CD4-positive, alpha-beta T cell (primary cell): Measurements from ENCODE around the gene ELANE. TPM values are rescaled to one million over a fixed set of nuclear protein-coding genes. Genes with fewer than 3 reads are reported as not detected.
A peak's percentile ranks its signal among the peaks of the same experiment; 100 is the strongest.
"Not testable (repeated sequence)": the region's sequence is repeated elsewhere in the genome, so short reads cannot be mapped to it uniquely, and the experiment has no call there.

ENCODE experiments used
- ATAC-seq: fragments of 200-7000 bp; cut with Tn5 transposase; one replicate; pipeline ENCODE4 v1.10.0; 2022; ENCODE audit warnings: mild to moderate bottlenecking; ENCODE audit not compliant: poor library complexity
- CTCF ChIA-PET: fragments of 350-600 bp; sonication (Branson Sonifier 250); formaldehyde crosslinking; loops from one replicate; lab custom pipeline; 2021; ENCODE audit warnings: antibody characterized with exemption, inconsistent platforms; lab: Charles Lee
- POLR2A ChIA-PET: fragments of 350-600 bp; sonication (Branson Sonifier 250); formaldehyde crosslinking; loops from one replicate; lab custom pipeline; 2021; ENCODE audit warnings: antibody characterized with exemption, inconsistent platforms; lab: Charles Lee
- DNase-seq, 14 experiments: peaks; one replicate each; pipeline ENCODE4 v3.0.0-alpha.2; 2013 to 2020; ENCODE audit warnings: mixed read lengths in 2 of 14
- H3K27ac ChIP-seq, 2 donors: one replicate each; pipeline versions ENCODE4 v1.5.1 to v1.7.0; 2013; ENCODE audit warnings: low read length in 2 of 2, low read depth in 1 of 2, mild to moderate bottlenecking in 1 of 2
- H3K27me3 ChIP-seq, 2 experiments: 1 replicate in 1 of 2; 2 replicates in 1 of 2; pipeline versions ENCODE4 v1.6.1 to v1.7.0; 2013; ENCODE audit warnings: low read length in 2 of 2, control low read depth in 1 of 2, mild to moderate bottlenecking in 1 of 2, moderate library complexity in 1 of 2; ENCODE audit not compliant: insufficient read depth in 2 of 2, control insufficient read depth in 1 of 2
- H3K36me3 ChIP-seq: one replicate; pipeline ENCODE4 v1.6.1; 2013; ENCODE audit warnings: low read length, control low read depth; ENCODE audit not compliant: insufficient read depth
- H3K4me1 ChIP-seq: one replicate; pipeline ENCODE4 v1.6.1; 2013; ENCODE audit warnings: low read length, control low read depth; ENCODE audit not compliant: insufficient read depth
- H3K4me3 ChIP-seq: one replicate; pipeline ENCODE4 v1.5.1; 2013; ENCODE audit warnings: mild to moderate bottlenecking, low read length, moderate library complexity
- H3K9me3 ChIP-seq, 2 experiments: 1 replicate in 1 of 2; 2 replicates in 1 of 2; pipeline versions ENCODE4 v1.6.1 to v1.7.0; 2013; ENCODE audit warnings: low read length in 2 of 2, mild to moderate bottlenecking in 2 of 2, control low read depth in 1 of 2, moderate library complexity in 1 of 2; ENCODE audit not compliant: control insufficient read depth in 1 of 2, insufficient read depth in 1 of 2
- H3K27ac Mint-ChIP-seq: one replicate; pipeline ENCODE4 v1.8.0; 2020; ENCODE audit warnings: mixed read lengths
- H3K27me3 Mint-ChIP-seq: one replicate; pipeline ENCODE4 v1.8.0; 2021; ENCODE audit warnings: mixed read lengths
- H3K36me3 Mint-ChIP-seq: one replicate; pipeline ENCODE4 v1.8.0; 2021; ENCODE audit warnings: low read depth, mixed read lengths
- H3K4me1 Mint-ChIP-seq: one replicate; pipeline ENCODE4 v1.8.0; 2021; ENCODE audit warnings: low read depth, mixed read lengths
- H3K4me3 Mint-ChIP-seq: one replicate; pipeline ENCODE4 v1.8.0; 2020; ENCODE audit warnings: mild to moderate bottlenecking, mixed read lengths
- H3K9me3 Mint-ChIP-seq: one replicate; pipeline ENCODE4 v1.8.0; 2020; ENCODE audit warnings: mixed read lengths
- CTCF ChIP-seq: fragments of 200-600 bp; IDR thresholded peaks from one replicate; pipeline ENCODE4 v1.8.0; 2022; ENCODE audit warnings: antibody characterized with exemption, mild to moderate bottlenecking
- intact Hi-C, 2 experiments: fragments of 100-400 bp; cut with DNase I in 1 of 2; cut with micrococcal nuclease in 1 of 2; formaldehyde crosslinking; loops; one replicate each; pipeline versions ENCODE4 v1.15.1 to v1.9.0; 2023 to 2025; cut with DNase I, micrococcal nuclease
- total RNA-seq, 174 experiments: library from RNA in 2 of 174; stranded (reverse) in 2 of 174; gene quantifications; one replicate each; pipeline ENCODE4 v1.2.3 and lab custom pipeline; 2021 to 2026

The ELANE gene
- total RNA-seq, 2 experiments from 2014 or later = not detected

GRCh38 chr19:834216-834615, 17.9 kb upstream of the ELANE start:
- ChIA-PET CTCF (no interaction called here), POLR2A (no interaction called here)
- ATAC-seq (no peak), DNase-seq (no peak)
- no peaks in the 10 kb centered on the region for H3K4me1 ChIP-seq
- H3K4me3 ChIP-seq = no peak overlapping the region
- H3K27me3 ChIP-seq = peaks cover 5 to 12% of the 10 kb centered on the region in 2 experiments
- no peak for TF ChIP-seq CTCF
- no peaks in the 10 kb centered on the region for H3K4me1 Mint-ChIP-seq
- no peak overlapping the region for H3K4me3 Mint-ChIP-seq
- H3K36me3 Mint-ChIP-seq = no peaks in the 10 kb centered on the region
- intact Hi-C loops = no loop called here
- no peak overlapping the region for H3K27ac ChIP-seq
- peaks cover 0 to 3% of the 10 kb centered on the region in 2 experiments for H3K9me3 ChIP-seq
- no peaks in the 10 kb centered on the region for H3K9me3 Mint-ChIP-seq
- H3K27ac Mint-ChIP-seq = no peak overlapping the region
- peaks cover 14% of the 10 kb centered on the region for H3K27me3 Mint-ChIP-seq
- H3K36me3 ChIP-seq = no peaks in the 10 kb centered on the region

- Mint-ChIP-seq H3K4me1 (no peaks in the 10 kb centered on the region), H3K4me3 (no peak overlapping the region), H3K9me3 (no peaks in the 10 kb centered on the region), H3K36me3 (no peaks in the 10 kb centered on the region), H3K27me3 (peaks cover 14% of the 10 kb centered on the region), H3K27ac (no peak overlapping the region)
- Histone ChIP-seq H3K4me3 (no peak overlapping the region), H3K9me3 (peaks cover 0 to 3% of the 10 kb centered on the region in 2 experiments), H3K27ac (no peak overlapping the region), H3K27me3 (peaks cover 5 to 8% of the 10 kb centered on the region in 2 experiments), H3K4me1 (no peaks in the 10 kb centered on the region), H3K36me3 (no peaks in the 10 kb centered on the region)
- intact Hi-C loops = no loop called here
- DNase-seq = peak in 1 of 14 experiments; percentile 44
- ChIA-PET CTCF (no interaction called here), POLR2A (no interaction called here)
- no peak for TF ChIP-seq CTCF
- ATAC-seq = no peak
These were observed 16.8 kb upstream of the ELANE start for GRCh38 chr19:835210-835810.

GRCh38 chr19:840519-841206, 11.4 kb upstream of the ELANE start, which contains the start of gene PRTN3:
TSS of gene PRTN3 (plus strand) at chr19:840999. CDS start at chr19:841009, 10 bp downstream.
- POLR2A ChIA-PET = no interaction called here
- Histone ChIP-seq H3K4me3 (no peak within 1 kb of the TSS), H3K27ac (no peak within 1 kb of the TSS), H3K36me3 (no peaks in the 10 kb centered on the region), H3K27me3 (peaks cover 18 to 24% of the 10 kb centered on the region in 2 experiments), H3K4me1 (peaks cover 14% of the 10 kb centered on the region), H3K9me3 (peaks cover 0 to 8% of the 10 kb centered on the region in 2 experiments)
- no peak for TF ChIP-seq CTCF
- Mint-ChIP-seq H3K27ac (no peak within 1 kb of the TSS), H3K9me3 (no peaks in the 10 kb centered on the region), H3K4me1 (no peaks in the 10 kb centered on the region), H3K27me3 (peaks cover 40% of the 10 kb centered on the region), H3K36me3 (no peaks in the 10 kb centered on the region), H3K4me3 (no peak within 1 kb of the TSS)
- intact Hi-C loops = no loop called here
- CTCF ChIA-PET = no interaction called here
- DNase-seq (peak in 1 of 14 experiments; percentile 46), ATAC-seq (no peak)

- Histone ChIP-seq H3K4me1 (peaks cover 14% of the 10 kb centered on the region), H3K27me3 (peaks cover 27 to 28% of the 10 kb centered on the region in 2 experiments)
- POLR2A ChIA-PET, H3K4me3 ChIP-seq, H3K4me3 Mint-ChIP-seq, DNase-seq, H3K27ac Mint-ChIP-seq, H3K27ac ChIP-seq, H3K9me3 Mint-ChIP-seq, ATAC-seq, H3K9me3 ChIP-seq, H3K4me1 Mint-ChIP-seq, H3K36me3 ChIP-seq, intact Hi-C loops, H3K36me3 Mint-ChIP-seq, CTCF ChIA-PET: not testable (repeated sequence)
- H3K27me3 Mint-ChIP-seq = peaks cover 44% of the 10 kb centered on the region
These were observed 9.3 kb upstream of the ELANE start for GRCh38 chr19:842802-843179.
